Kasumi-1 (cell line): ENCODE results near the gene OR7G1.
"Not testable (repeated sequence)": the region's sequence is repeated elsewhere in the genome, so short reads cannot be mapped to it uniquely, and the experiment has no call there.

Experiments
- DNase-seq, 2 experiments: peaks; one replicate each; lab custom pipeline; 2025; lab: John Stamatoyannopoulos, UW

Gene OR7G1

DNA sequence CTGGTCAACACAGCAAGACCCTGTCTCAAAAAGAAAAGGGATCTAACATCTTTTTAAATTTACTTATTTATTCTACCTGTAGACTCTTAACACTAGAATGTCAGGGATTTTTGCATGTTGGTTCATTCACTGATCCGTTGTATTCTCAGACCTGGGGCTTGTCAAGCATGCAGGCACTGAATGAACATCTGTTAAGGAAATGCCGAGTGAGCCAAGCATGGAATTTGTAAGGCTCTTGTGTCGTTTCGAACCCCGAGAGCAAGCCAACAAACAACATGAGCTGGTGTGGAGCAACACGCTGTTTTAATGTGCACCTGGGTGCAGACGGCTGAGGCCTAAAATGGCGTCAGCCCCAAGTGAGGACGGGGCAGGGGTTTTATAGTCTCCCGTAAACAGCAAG is 38.7 kb downstream of the OR7G1 start:
- DNase-seq = no peak

DNA sequence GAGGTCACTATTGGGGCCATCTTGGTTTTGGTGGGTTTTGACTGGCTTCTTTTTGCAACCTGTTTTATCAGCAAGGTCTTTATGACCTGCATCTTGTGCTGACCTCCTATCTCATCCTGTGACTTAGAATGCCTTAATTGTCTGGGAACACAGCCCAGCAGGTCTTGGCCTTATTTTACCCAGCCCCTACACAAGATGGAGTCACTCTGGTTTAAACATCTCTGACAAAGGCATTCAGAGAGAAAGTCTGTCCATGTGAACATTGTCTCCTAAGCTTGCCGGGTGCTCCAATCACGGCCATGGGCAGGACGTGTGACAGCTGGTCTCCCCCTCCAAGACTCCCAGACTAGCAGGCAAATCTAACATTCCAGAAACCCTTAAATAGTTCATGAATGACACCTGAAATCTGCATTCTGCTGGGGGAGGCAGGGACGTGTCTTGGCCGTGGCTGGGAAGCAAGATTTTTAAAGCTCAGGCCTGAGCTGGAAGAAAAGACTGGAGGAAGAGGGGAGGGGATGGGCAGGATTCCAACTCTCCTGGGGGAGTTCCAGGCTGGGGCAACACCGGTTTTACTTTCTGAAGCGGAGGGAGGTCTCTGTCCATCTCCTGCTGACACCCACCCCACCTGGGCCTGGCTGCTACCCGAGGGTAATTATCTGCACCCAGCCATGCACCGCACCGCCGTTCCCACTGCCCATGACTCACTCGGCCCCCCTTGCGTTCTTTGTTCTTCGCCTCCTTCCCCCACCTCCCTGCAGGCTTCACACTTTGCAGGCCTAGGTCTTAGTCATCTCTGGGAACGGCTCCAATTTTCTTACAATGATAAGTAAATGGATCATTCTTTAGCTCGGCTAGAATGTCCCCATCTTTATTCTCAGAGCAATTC is 40.3 kb downstream of the OR7G1 start:
- peak; percentile 15 to 27 for DNase-seq

DNA sequence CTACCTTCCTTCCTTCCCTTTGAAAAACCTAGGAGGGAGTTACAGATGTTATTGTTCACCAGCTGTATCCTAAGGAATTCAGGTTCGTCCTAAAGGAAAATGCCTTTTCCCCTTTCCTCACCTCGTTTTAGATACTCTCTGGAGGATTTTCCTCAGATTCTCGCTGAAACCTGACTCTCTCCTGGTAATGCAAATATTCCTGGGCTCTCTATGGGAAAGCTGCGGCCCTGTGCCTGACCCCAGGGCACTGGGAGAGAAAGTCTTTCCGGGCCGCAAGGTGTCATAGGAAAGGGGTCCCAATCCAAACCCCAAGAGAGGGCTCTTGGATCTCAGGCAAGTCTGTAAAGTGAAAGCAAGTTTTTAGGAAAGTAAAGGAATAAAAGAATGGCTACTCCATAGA is 41.8 kb downstream of the OR7G1 start:
- no peak for DNase-seq

DNA sequence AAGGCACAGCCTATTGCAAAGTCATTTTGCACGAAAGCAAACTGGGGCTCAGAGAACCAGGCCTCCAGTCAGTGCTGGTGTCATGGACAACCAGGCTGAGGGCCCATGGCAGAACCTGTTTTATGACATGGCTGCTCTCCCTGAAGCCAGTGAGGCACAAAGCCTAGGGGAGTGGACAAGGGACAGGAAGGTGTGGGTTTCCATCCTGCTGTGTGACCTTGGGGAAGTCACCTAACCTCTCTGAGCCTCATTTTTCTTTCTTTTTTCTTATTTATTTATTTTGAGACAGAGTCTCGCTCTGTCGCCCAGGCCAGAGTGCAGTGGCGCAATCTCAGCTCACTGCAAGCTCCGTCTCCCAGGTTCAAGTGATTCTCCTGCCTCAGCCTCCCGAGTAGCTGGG is 43.8 kb downstream of the OR7G1 start:
- not testable (repeated sequence) for DNase-seq

DNA sequence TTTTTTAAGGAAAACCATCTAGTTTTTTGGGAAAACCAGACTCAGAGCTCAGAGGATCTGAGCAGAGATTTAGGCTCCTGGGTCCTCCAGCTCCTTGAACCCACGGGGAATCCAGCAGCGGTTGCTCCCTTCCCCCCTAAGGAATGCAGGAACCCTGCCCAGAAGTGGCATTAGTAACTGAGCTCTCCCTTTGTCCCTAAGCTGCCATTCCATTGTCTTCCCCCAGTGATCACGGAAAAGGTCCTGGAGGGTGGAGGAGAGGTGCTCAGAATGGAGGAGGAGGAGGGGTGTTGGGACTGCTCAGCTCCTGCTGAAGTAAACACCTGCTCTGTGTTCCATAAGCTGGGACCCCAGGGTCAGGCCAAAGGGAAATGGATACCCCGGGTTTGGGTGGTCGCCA is 45.5 kb downstream of the OR7G1 start:
- DNase-seq = no peak

DNA sequence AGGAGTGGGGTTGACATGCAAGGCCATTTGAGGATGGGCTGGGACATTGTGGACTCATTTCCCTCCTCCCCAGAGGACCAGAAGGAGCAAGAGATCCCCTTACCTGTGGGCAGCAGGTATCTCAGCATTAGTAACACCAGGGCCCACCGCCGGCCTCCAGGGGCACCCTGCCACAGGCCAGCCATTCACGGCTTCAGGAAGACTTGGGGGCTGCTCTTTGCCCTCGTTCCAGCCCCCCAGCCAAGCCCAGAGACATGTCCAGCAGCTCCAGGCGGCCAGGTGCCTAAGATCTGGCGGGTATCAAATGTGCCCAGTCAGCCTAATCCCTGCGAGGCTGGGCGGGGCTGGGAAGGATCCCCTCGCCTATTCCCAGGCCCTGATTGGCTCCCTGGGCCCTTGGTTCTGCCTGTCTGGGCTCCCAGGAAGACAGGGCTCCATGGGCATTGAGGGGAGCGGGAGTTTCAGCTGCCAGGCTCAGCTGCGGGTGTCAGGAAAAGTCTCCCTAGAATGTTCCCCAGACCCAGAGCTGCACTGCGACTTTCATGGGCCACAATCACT is 50.0 kb downstream of the OR7G1 start:
- DNase-seq = no peak
